CD8-positive, alpha-beta memory T cell (primary cell): ENCODE results near the gene ACTR8. TPM values are rescaled to one million over a fixed set of nuclear protein-coding genes. Genes with fewer than 3 reads are reported as not detected.
A peak's percentile ranks its signal among the peaks of the same experiment; 100 is the strongest.

Experiments used
- CTCF ChIA-PET: fragments of 350-600 bp; sonication (Branson Sonifier 250); formaldehyde crosslinking; loops from one replicate; lab custom pipeline; 2021; ENCODE audit warnings: antibody characterized with exemption; lab: Charles Lee
- POLR2A ChIA-PET: fragments of 350-600 bp; sonication (Branson Sonifier 250); formaldehyde crosslinking; loops from one replicate; lab custom pipeline; 2021; ENCODE audit warnings: antibody characterized with exemption; lab: Charles Lee
- DNase-seq, 5 donors: peaks; one replicate each; pipeline versions ENCODE4 v3.0.0 to v3.0.0-alpha.2; 2020 to 2022; ENCODE audit warnings: mixed read lengths in 1 of 5
- H3K27ac ChIP-seq: one replicate; pipeline ENCODE4 v1.7.0; 2013; ENCODE audit warnings: low read depth, mild to moderate bottlenecking, low read length, moderate library complexity
- H3K27me3 ChIP-seq: 2 replicates; pipeline ENCODE4 v1.7.0; 2013; ENCODE audit warnings: low read length, mild to moderate bottlenecking; ENCODE audit not compliant: insufficient read depth, poor library complexity, severe bottlenecking
- H3K36me3 ChIP-seq: 2 replicates; pipeline ENCODE4 v1.7.0; 2013; ENCODE audit warnings: mild to moderate bottlenecking, low read length, moderate library complexity; ENCODE audit not compliant: insufficient read depth
- H3K4me1 ChIP-seq: 2 replicates; pipeline ENCODE4 v1.7.0; 2013; ENCODE audit warnings: mild to moderate bottlenecking, low read length, moderate library complexity; ENCODE audit not compliant: insufficient read depth
- H3K4me3 ChIP-seq: 2 replicates; pipeline ENCODE4 v1.7.0; 2013; ENCODE audit warnings: mild to moderate bottlenecking, low read length
- H3K9me3 ChIP-seq: 2 replicates; pipeline ENCODE4 v1.7.0; 2013; ENCODE audit warnings: mild to moderate bottlenecking, low read length
- H3K27ac Mint-ChIP-seq, 8 donors: one replicate each; pipeline ENCODE4 v1.8.0; 2020 to 2021; ENCODE audit warnings: mixed read lengths in 8 of 8, mild to moderate bottlenecking in 6 of 8, inconsistent platforms in 3 of 8, moderate library complexity in 3 of 8
- H3K27me3 Mint-ChIP-seq, 2 donors: one replicate each; pipeline ENCODE4 v1.8.0; 2020 to 2021; ENCODE audit warnings: mixed read lengths in 2 of 2, mild to moderate bottlenecking in 1 of 2, moderate library complexity in 1 of 2
- H3K36me3 Mint-ChIP-seq, 3 donors: one replicate each; pipeline ENCODE4 v1.8.0; 2020 to 2021; ENCODE audit warnings: mixed read lengths in 3 of 3, inconsistent platforms in 1 of 3, mild to moderate bottlenecking in 1 of 3
- H3K4me1 Mint-ChIP-seq, 3 donors: one replicate each; pipeline ENCODE4 v1.8.0; 2020 to 2021; ENCODE audit warnings: mixed read lengths in 3 of 3, inconsistent platforms in 1 of 3, mild to moderate bottlenecking in 1 of 3
- H3K4me3 Mint-ChIP-seq, 7 donors: one replicate each; pipeline ENCODE4 v1.8.0; 2020 to 2021; ENCODE audit warnings: mixed read lengths in 7 of 7, mild to moderate bottlenecking in 6 of 7, moderate library complexity in 4 of 7, inconsistent platforms in 2 of 7
- H3K9me3 Mint-ChIP-seq, 5 donors: one replicate each; pipeline ENCODE4 v1.8.0; 2020 to 2022; ENCODE audit warnings: mixed read lengths in 5 of 5, mild to moderate bottlenecking in 3 of 5, moderate library complexity in 2 of 5, inconsistent platforms in 1 of 5
- polyA plus RNA-seq: library from polyadenylated mRNA; unstranded; fragments of 300-500 nt; fragmentation: Illumina TruSeq; gene quantifications from one replicate; pipeline ENCODE4 v1.2.3, GENCODE V29; 2021
- total RNA-seq, 2 experiments: library from RNA; stranded (reverse); gene quantifications; one replicate each; pipeline ENCODE4 v1.2.3, GENCODE V29; 2021

Gene ACTR8
- total and polyA plus RNA-seq, 3 experiments from 2014 or later, result 21.4 to 36.5 (median 34.7) TPM

DNA sequence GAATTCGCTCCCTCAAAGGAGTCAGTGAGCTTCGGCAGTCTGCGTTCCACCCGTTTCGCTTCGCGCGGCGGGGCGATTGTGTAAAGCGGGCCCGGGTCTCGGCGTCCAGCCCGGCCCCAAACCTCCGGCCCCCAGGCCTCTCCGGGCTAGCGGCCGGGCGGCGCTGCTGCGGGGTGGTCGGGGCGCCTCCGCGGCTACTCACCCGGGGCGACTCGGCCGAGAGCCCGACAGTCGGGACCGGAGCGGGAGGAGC, 36.1 kb downstream of the ACTR8 start:
- Histone ChIP-seq H3K4me1 (no peaks in the 10 kb centered on the region), H3K9me3 (no peaks in the 10 kb centered on the region), H3K27ac (no peak overlapping the region), H3K4me3 (no peak overlapping the region), H3K27me3 (peaks cover 14% of the 10 kb centered on the region), H3K36me3 (no peaks in the 10 kb centered on the region)
- no peaks in the 10 kb centered on the region for H3K36me3 Mint-ChIP-seq
- no peaks in the 10 kb centered on the region for H3K9me3 Mint-ChIP-seq
- H3K4me1 Mint-ChIP-seq, result peaks cover 8 to 17% (median 9%) of the 10 kb centered on the region in 3 donors
- H3K4me3 Mint-ChIP-seq, result peak overlapping the region in 3 of 7 donors; percentile 31 to 66 (median 35)
- ChIA-PET CTCF (no interaction called here), POLR2A (no interaction called here)
- no peak overlapping the region for H3K27ac Mint-ChIP-seq
- peaks cover 31 to 63% of the 10 kb centered on the region in 2 donors for H3K27me3 Mint-ChIP-seq
- DNase-seq, result no peak

DNA sequence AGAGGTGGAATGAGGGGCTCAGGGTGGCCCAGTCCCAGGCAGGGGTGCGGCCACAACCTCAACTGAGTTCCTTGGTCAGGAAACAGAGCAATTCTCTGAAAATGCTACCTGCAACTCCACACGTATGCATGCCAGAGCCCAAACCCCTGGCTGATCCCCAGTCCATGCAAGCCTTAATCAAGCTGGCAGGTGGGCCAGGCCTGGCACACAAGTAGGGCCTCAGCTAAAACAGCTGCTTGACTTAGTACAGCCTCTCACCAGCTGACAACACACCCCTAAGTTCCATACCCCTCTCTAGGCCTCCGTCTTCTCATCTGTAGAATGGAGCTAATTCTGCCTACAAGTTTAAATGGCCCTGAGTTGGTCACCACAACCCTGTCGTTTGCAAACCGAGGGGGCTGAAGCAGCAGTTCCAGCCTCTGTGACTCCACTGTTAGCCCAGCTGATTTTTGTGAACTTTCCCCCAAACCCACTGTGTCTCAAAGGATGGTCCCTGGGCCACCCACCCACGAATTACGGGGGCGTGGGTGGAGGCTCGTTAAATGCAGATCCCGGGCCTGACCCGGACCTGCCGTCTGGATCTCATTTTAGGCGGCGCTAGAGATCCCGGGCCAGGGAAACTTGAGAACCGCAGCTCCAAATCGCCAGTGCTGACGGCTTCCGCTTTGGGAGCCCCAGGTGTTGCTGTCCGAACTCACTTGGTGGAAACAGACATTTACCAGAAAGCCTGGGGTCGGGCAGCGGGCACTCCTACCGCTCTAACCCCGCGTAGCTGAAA, 36.7 kb downstream of the ACTR8 start:
- Histone ChIP-seq H3K27ac (no peak overlapping the region), H3K4me3 (no peak overlapping the region), H3K36me3 (no peaks in the 10 kb centered on the region), H3K27me3 (peaks cover 14% of the 10 kb centered on the region), H3K4me1 (no peaks in the 10 kb centered on the region), H3K9me3 (no peaks in the 10 kb centered on the region)
- peaks cover 8 to 17% (median 9%) of the 10 kb centered on the region in 3 donors for H3K4me1 Mint-ChIP-seq
- H3K27ac Mint-ChIP-seq, result peak overlapping the region in 1 of 8 donors; percentile 63
- H3K36me3 Mint-ChIP-seq, result no peaks in the 10 kb centered on the region
- H3K9me3 Mint-ChIP-seq, result no peaks in the 10 kb centered on the region
- H3K27me3 Mint-ChIP-seq, result peaks cover 31 to 62% of the 10 kb centered on the region in 2 donors
- POLR2A ChIA-PET, result no interaction called here
- H3K4me3 Mint-ChIP-seq, result peak overlapping the region; percentile 47 to 86 (median 62)
- CTCF ChIA-PET, result no interaction called here
- no peak for DNase-seq

- H3K36me3 ChIP-seq, result no peaks in the 10 kb centered on the region
- H3K27me3 ChIP-seq, result peaks cover 14% of the 10 kb centered on the region
- H3K4me3 ChIP-seq, result no peak overlapping the region
- Mint-ChIP-seq H3K4me3 (peak overlapping the region in 4 of 7 donors; percentile 54 to 86 (median 60)), H3K9me3 (no peaks in the 10 kb centered on the region), H3K27ac (peak overlapping the region in 1 of 8 donors; percentile 63), H3K4me1 (peaks cover 8 to 17% (median 9%) of the 10 kb centered on the region in 3 donors), H3K27me3 (peaks cover 31 to 56% of the 10 kb centered on the region in 2 donors), H3K36me3 (no peaks in the 10 kb centered on the region)
- no peaks in the 10 kb centered on the region for H3K4me1 ChIP-seq
- no peak overlapping the region for H3K27ac ChIP-seq
- no peak for DNase-seq
- H3K9me3 ChIP-seq, result no peaks in the 10 kb centered on the region
- CTCF ChIA-PET, result no interaction called here
- POLR2A ChIA-PET, result no interaction called here
Measured at GRCh38 chr3:53844262-53845102, 37.5 kb downstream of the ACTR8 start.

DNA sequence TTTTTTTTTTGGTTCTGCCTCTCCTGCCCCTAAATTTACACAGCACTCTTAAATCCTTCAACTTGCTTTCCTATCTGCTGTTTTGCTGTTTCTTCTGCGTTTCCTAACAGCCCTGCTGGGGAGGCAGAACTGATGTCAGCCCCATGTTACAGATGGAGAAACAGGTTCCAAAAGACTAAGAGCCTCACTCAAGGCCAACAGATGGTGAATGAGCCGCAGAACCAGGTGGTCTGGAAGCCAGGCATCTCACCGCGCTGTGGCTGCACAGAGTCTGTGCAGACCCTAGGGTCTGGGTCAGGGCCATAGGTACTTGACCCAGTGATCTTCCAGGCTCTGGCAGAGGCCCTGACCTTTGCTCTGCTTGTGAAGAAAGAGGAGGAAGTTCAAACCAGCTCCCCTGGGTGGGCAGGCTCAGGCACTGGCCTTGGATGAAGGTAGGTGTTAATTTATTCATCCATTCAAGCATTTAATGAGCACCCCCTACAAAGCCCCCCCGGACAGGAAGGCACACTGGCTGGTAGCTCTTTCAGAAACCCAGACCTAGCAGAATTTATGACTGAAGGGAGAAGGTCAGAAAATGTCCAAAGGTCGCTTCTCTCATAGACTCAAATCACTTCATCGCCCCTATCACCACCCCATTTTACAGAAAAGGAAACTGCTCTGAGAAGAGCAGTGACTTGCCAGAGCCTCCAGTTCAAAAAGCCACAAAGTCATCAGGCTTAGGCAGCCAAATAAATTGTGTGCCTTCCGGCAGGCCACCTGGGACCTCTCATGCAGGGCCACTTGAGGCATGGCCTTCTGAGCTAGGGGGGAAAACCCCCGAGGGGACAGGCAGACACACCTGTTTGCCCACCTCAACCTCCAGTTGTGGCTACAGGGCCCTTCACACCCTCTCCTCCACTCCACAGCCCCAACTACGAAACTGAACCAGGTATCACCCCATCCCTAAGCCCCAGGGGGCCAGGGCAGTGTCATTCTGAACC, 38.5 kb downstream of the ACTR8 start:
- Histone ChIP-seq H3K4me1 (no peaks in the 10 kb centered on the region), H3K4me3 (no peak overlapping the region), H3K36me3 (no peaks in the 10 kb centered on the region), H3K27ac (no peak overlapping the region), H3K9me3 (no peaks in the 10 kb centered on the region), H3K27me3 (peaks cover 14% of the 10 kb centered on the region)
- Mint-ChIP-seq H3K36me3 (no peaks in the 10 kb centered on the region), H3K4me1 (peaks cover 8 to 17% (median 9%) of the 10 kb centered on the region in 3 donors), H3K4me3 (no peak overlapping the region), H3K27me3 (peaks cover 29 to 54% of the 10 kb centered on the region in 2 donors), H3K9me3 (no peaks in the 10 kb centered on the region), H3K27ac (peak overlapping the region in 1 of 8 donors; percentile 63)
- ChIA-PET POLR2A (no interaction called here), CTCF (no interaction called here)
- DNase-seq, result no peak

DNA sequence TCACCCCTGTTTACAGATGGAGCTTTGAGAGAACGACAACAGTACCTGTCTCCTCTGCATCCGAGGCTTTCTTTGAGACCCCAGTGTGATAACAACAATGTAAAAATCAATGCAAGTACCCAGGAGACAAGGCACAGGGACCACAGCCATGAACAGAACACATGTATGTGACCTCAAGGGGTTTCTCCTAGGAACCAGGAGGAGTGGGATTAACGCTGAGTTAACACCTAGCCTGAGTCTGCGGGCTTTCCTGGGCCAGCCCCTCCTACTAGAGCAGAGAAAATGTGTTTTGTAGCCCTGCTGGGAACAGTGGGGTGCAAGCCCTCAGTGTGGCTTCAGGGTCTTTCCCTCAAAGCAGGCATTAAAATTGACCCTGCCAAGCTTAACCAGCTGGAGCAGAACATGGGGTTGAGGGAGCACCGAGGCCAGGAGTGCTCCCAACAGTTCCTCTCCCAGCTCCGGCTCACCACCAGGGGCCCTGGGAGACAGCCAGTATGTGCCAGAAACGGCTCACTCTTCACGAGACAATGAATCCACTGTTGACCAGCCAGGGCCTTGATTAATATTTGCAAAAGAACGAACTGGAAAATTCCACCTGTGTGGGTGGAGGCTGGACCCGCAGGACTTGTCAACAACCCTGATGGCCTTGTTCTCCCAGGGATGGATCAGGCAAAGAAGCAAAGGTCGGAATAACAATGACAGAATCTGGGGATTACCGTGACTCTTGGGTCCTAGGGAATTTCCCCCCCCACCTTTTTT, 39.3 kb downstream of the ACTR8 start:
- H3K27ac ChIP-seq, result no peak overlapping the region
- H3K9me3 ChIP-seq, result no peaks in the 10 kb centered on the region
- Mint-ChIP-seq H3K4me3 (peak overlapping the region in 1 of 7 donors; percentile 36), H3K36me3 (no peaks in the 10 kb centered on the region), H3K27me3 (peaks cover 33 to 51% of the 10 kb centered on the region in 2 donors), H3K4me1 (peaks cover 8 to 17% (median 9%) of the 10 kb centered on the region in 3 donors), H3K9me3 (no peaks in the 10 kb centered on the region), H3K27ac (peak overlapping the region in 1 of 8 donors; percentile 21)
- POLR2A ChIA-PET, result no interaction called here
- CTCF ChIA-PET, result no interaction called here
- no peaks in the 10 kb centered on the region for H3K4me1 ChIP-seq
- H3K27me3 ChIP-seq, result peaks cover 14% of the 10 kb centered on the region
- no peaks in the 10 kb centered on the region for H3K36me3 ChIP-seq
- no peak for DNase-seq
- H3K4me3 ChIP-seq, result no peak overlapping the region

GRCh38 chr3:53841296-53841695, 40.7 kb downstream of the ACTR8 start:
- Histone ChIP-seq H3K4me1 (no peaks in the 10 kb centered on the region), H3K36me3 (no peaks in the 10 kb centered on the region), H3K4me3 (no peak overlapping the region), H3K27ac (no peak overlapping the region), H3K9me3 (no peaks in the 10 kb centered on the region), H3K27me3 (peaks cover 14% of the 10 kb centered on the region)
- peaks cover 26 to 42% of the 10 kb centered on the region in 2 donors for H3K27me3 Mint-ChIP-seq
- ChIA-PET POLR2A (no interaction called here), CTCF (no interaction called here)
- no peaks in the 10 kb centered on the region for H3K36me3 Mint-ChIP-seq
- H3K4me1 Mint-ChIP-seq, result peaks cover 0 to 9% (median 2%) of the 10 kb centered on the region in 3 donors
- no peak for DNase-seq
- no peak overlapping the region for H3K27ac Mint-ChIP-seq
- H3K4me3 Mint-ChIP-seq, result no peak overlapping the region
- no peaks in the 10 kb centered on the region for H3K9me3 Mint-ChIP-seq

DNA sequence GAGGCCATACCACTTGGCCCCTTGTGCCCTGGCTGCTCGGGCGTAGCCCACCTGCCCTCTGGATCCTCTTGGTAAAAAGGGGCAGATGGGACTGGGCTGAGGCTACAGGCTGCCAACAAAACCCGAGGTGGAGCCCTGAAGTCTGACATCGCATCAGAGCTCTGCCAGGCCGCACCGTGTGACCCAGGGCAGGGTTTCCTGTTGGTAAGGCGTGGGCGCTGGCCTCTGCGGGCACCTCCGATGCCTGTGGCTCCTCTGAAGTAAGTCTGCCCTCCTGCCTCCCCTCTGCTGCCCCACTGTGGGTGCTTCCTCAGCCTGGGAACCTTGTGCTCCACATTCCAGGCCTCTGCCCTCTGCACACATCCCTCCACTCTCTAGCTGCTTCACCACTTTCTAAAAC, 44.6 kb downstream of the ACTR8 start:
- Mint-ChIP-seq H3K4me3 (no peak overlapping the region), H3K27me3 (peaks cover 5 to 12% of the 10 kb centered on the region in 2 donors), H3K9me3 (no peaks in the 10 kb centered on the region), H3K36me3 (no peaks in the 10 kb centered on the region), H3K27ac (no peak overlapping the region), H3K4me1 (no peaks in the 10 kb centered on the region)
- no peak for DNase-seq
- no peaks in the 10 kb centered on the region for H3K27me3 ChIP-seq
- CTCF ChIA-PET, result no interaction called here
- POLR2A ChIA-PET, result no interaction called here
- H3K27ac ChIP-seq, result no peak overlapping the region
- no peak overlapping the region for H3K4me3 ChIP-seq
- no peaks in the 10 kb centered on the region for H3K4me1 ChIP-seq
- H3K9me3 ChIP-seq, result no peaks in the 10 kb centered on the region
- no peaks in the 10 kb centered on the region for H3K36me3 ChIP-seq
